GM12873 (cell line): ENCODE data around the gene LBR.

Source experiments
- CTCF ChIP-seq: IDR thresholded peaks from 2 replicates; pipeline ENCODE4 v1.5.1; 2012; ENCODE audit warnings: low read depth, mild to moderate bottlenecking, moderate library complexity, low read length, control low read depth; ENCODE audit not compliant: insufficient read depth; ENCODE audit errors: missing control alignments

The LBR gene

DNA sequence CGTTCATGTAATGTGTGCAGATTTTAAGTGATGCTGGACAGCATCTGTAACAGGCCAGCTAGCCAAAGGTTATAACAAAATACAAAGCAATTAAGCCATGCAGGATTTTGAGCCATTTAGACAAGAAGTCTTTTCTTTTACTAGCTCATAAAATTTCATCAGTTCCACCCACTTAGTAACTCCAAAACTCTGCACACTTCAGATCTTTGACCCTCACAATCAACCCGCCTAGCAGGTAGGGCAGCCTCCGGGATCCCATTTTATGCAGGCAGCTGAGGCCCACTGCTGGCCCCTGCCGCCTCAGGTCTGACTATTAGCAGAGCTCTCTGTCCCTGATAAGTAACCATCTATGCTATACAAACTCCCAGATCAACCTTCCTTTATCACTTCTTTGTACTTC lies 9.2 kb downstream of the LBR start:
- TF ChIP-seq CTCF: no peak

GRCh38 chr1:225418059-225418458 lies 9.8 kb downstream of the LBR start:
- no peak for TF ChIP-seq CTCF

GRCh38 chr1:225415967-225416745 lies 11.7 kb downstream of the LBR start:
- TF ChIP-seq CTCF: no peak

- no peak for TF ChIP-seq CTCF
Measured at GRCh38 chr1:225415307-225415706, 12.5 kb downstream of the LBR start.

DNA sequence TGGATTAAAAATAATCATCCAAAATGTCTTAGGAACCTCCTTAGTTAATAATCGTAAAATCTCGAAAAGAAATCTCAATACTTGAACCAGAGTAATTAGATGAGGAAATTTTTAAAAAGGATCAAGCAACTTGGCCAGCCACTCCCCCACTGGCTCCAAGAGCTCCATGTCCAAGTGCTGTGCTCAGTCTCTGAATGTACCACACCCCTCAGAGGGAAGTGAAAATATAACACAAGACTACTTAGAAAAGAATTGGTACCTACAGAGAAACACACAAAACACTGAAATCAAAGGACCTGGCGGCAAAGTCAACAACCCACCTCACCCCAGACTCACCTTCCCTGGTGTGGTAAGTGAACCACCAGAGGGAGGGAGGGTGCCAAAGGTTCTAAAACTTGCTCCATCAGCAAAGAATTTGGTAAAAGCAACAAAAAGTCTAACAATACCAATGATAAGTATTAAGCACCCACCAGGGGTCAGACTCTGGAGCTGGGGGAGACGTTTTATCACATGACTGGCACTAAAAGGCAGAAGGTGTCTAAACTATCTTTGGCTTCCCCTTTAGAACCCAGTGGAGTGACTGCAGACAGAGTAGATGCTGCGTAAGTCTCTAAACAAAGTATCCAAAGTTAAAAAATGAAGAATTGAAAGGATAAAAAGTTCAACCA lies 14.0 kb downstream of the LBR start:
- TF ChIP-seq CTCF: no peak

DNA sequence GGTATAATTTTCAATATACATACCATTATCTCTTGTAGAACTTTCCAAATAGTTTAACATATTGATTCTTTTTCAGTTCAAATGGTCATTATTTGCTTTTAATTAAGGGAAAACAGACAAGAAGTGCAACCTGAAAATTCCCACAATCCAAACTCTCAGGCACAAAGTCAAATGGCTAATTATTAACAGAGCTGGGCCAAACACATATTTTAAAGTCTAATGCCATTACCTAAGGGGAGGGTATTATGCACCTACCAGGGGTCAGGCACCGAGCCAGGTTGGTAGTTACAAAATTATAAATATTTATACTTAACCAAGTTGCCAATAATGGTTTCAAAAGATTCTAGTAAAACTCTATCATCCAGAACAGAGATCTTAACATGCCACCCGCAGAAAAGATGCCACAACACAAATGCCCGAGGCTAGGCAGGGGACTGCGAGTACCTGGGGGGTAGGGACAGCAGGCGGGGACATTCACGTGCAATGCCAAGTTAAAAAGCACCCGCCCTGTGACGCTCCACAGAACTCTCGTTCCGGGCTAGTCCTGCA lies 15.0 kb downstream of the LBR start:
- TF ChIP-seq CTCF: no peak

GRCh38 chr1:225412321-225412720 lies 15.5 kb downstream of the LBR start:
- no peak for TF ChIP-seq CTCF
